Astrocyte of the spinal cord (primary cell): ENCODE data around the gene RAPGEF2.

Experiments used
- DNase-seq: peaks from one replicate; pipeline ENCODE4 v3.0.0; 2011; ENCODE audit warnings: low read depth, low spot score
- H3K4me3 ChIP-seq: 2 replicates; pipeline ENCODE4 v1.5.1; 2011; ENCODE audit warnings: low read depth, mild to moderate bottlenecking, low read length, moderate library complexity
- CTCF ChIP-seq: IDR thresholded peaks from 2 replicates; pipeline ENCODE4 v1.5.1; 2012; ENCODE audit warnings: low read depth, mild to moderate bottlenecking, low read length, inconsistent platforms
- in situ Hi-C: cut with HindIII; loops from 2 replicates; pipeline ENCODE4 v1.10.0; 2017; ENCODE audit warnings: low sequenced_read_pairs

RAPGEF2 gene

DNA sequence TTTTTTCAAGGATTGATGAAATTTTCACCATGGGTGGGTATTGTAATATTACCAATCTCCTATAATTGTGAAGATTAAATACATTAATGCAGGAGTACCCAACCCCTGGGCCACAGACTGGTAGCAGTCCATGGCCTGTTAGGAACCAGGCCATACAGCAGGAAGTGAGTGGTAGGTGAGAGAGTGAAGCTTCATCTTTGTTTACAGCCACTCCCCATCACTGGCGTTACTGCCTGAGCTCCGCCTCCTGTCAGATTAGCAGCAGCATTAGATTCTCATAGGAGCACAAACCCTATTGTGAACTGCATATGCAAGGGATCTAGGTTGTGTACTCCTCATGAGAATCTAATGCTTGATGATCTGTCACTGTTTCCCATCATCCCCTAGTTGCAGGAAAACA, 15.1 kb downstream of the RAPGEF2 start:
- no peak for DNase-seq
- no peak for TF ChIP-seq CTCF
- in situ Hi-C loops = no loop called here
- no peak overlapping the region for H3K4me3 ChIP-seq

GRCh38 chr4:159121371-159121770, 18.5 kb downstream of the RAPGEF2 start:
- in situ Hi-C loops = no loop called here
- no peak for TF ChIP-seq CTCF
- H3K4me3 ChIP-seq = no peak overlapping the region
- DNase-seq = no peak

DNA sequence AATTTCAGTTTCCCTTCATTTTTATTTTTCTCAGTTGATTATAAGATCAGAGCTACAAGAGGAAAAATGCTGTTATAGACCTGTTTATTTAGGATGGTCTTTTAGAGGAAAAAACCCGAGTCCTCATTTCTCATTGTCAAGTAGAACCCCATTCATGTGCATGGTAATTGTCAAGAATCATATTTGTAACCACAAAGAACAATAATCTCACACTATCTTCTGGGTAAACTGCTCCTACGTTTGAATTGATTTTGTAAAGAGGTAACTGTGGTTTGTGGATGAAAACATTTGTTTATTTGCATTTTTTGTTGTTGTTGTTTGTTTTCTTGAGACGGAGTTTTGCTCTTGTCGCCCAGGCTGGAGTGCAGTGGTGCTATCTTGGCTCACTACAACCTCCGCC, 23.8 kb downstream of the RAPGEF2 start:
- no peak for DNase-seq
- TF ChIP-seq CTCF = no peak
- in situ Hi-C loops = no loop called here
- no peak overlapping the region for H3K4me3 ChIP-seq

- TF ChIP-seq CTCF = no peak
- DNase-seq = no peak
- H3K4me3 ChIP-seq = no peak overlapping the region
- in situ Hi-C loops = no loop called here
Measured at GRCh38 chr4:159127745-159128518, 25.1 kb downstream of the RAPGEF2 start.

- no peak overlapping the region for H3K4me3 ChIP-seq
- DNase-seq = no peak
- in situ Hi-C loops = no loop called here
- TF ChIP-seq CTCF = no peak
Measured at GRCh38 chr4:159129814-159130550, 27.1 kb downstream of the RAPGEF2 start.

- no peak overlapping the region for H3K4me3 ChIP-seq
- no peak for DNase-seq
- in situ Hi-C loops = no loop called here
- TF ChIP-seq CTCF = no peak
Measured at GRCh38 chr4:159131564-159131963, 28.7 kb downstream of the RAPGEF2 start.
